Stomach (tissue), 8 donors: Measurements from ENCODE around the gene BLOC1S6. TPM values are rescaled to one million over a fixed set of nuclear protein-coding genes. Genes with fewer than 3 reads are reported as not detected.

ENCODE experiments used
- polyA plus RNA-seq, 3 donors: library from polyadenylated mRNA; stranded (reverse); fragments of 200-250 nt; gene quantifications; one replicate each; pipeline ENCODE4 v1.2.3, GENCODE V29; 2013
- small RNA-seq, 4 donors: library from RNA; depleted of rRNA; stranded (forward); fragments of <200 nt; gene quantifications; one replicate each; pipeline ENCODE3, GENCODE V24; 2016
- total RNA-seq, 5 donors: library from RNA; depleted of rRNA; stranded (reverse); fragments of >200 nt; gene quantifications; one replicate each; pipeline versions ENCODE4 v1.1.0 to v1.2.3, GENCODE V29; 2014 to 2016
- donor health status: healthy with polysubstance abuse.
- donor health status: Bipolar disorder and iron deficiency.
- donor health status: healthy.

Gene BLOC1S6
- total and polyA plus RNA-seq, 8 donors, result 7.6 to 74.5 (median 26.3) TPM

Small RNA genes within 50 kb of the gene (small RNA-seq; reads per million reads assigned to genes)
- gene DPPA5P2 (0 reads per million in 4 donors), gene RF00019 (0 reads per million in 4 donors)

Other genes with a start within 250 kb of the BLOC1S6 start
- 100 to 1,000 TPM in 1 of 5 donors, 10 to 100 TPM in 4; 30.4 to 110 (median 53.3) TPM for gene GATM, start 208.8 kb upstream of the BLOC1S6 start, total RNA-seq
- 10 to 100 TPM; 22.6 to 68.7 (median 52.8) TPM for gene GATM, start 208.8 kb upstream of the BLOC1S6 start, polyA plus RNA-seq
- 10 to 100 TPM in 1 of 5 donors, 1 to 10 TPM in 4; 1.2 to 12.9 (median 4.9) TPM for gene SLC30A4, start 64.6 kb upstream of the BLOC1S6 start, total RNA-seq
- gene SLC30A4, start 64.6 kb upstream of the BLOC1S6 start, polyA plus RNA-seq, result 1 to 10 TPM in 2 of 3 donors, under 1 TPM in 1; 0.76 to 1.7 (median 1.4) TPM
- 10 to 100 TPM; 49.6 to 70.6 (median 62.5) TPM for gene SQOR, start 47.6 kb downstream of the BLOC1S6 start, total RNA-seq
- gene SQOR, start 47.6 kb downstream of the BLOC1S6 start, polyA plus RNA-seq, result 100 to 1,000 TPM in 1 of 3 donors, 10 to 100 TPM in 2; 58.1 to 128 (median 63.1) TPM